A172 (cell line): ENCODE data around the gene CIP2A. TPM values are rescaled to one million over a fixed set of nuclear protein-coding genes. Genes with fewer than 3 reads are reported as not detected.

Experiments used
- DNase-seq: peaks from one replicate; pipeline ENCODE4 v3.0.0-alpha.2; 2015; ENCODE audit warnings: low spot score
- total RNA-seq: library from RNA; depleted of rRNA; stranded (reverse); fragments of >200 nt; shearing (Covaris generic); gene quantifications from 2 replicates; pipeline ENCODE4 v1.2.3, GENCODE V29; 2014

The CIP2A gene
- total RNA-seq, 1 experiment from 2014 or later = 75.9 TPM

DNA sequence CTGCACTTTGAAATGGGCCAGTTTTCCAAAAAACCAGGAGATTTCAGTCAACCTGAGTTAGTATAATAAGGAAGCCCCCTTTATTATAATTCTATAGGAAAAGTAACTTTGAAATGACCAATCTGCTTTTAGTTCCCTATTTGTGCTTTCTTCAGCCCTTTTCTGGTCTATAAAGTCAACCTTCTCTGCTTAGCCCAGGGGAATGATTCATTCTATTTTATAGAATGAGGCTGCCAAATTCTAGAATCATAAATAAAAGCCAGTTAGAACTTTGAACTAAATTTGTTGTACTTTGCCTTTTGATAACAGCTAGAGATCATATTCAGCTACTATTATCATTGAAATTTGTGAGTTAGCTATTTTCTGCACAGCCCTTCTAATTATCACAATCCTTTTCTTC lies 24.7 kb downstream of the CIP2A start:
- DNase-seq = no peak

DNA sequence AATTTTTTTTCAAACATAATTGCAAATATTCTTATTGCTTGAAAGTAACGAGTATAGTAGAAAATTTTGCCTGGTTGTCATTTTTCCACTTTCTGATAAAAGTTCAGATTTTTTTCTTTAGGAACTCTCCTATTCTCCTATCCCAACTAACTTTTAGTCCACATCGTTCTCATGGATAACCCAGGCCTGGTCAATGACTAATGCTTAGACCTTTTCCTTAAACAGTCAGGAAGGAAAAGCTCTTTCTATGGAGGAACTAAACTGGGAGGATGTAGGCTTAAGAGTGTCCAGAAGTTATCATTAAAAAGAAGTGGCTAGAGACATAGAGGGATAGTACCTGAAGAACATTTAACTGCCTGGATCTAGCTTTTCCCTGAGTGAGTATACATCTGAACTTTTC lies 26.7 kb downstream of the CIP2A start:
- no peak for DNase-seq

GRCh38 chr3:108555966-108556581 lies 33.2 kb downstream of the CIP2A start:
- no peak for DNase-seq

- DNase-seq = no peak
These were observed 34.2 kb downstream of the CIP2A start for GRCh38 chr3:108554913-108555571.

GRCh38 chr3:108554229-108554628 lies 35.0 kb downstream of the CIP2A start:
- DNase-seq = no peak

DNA sequence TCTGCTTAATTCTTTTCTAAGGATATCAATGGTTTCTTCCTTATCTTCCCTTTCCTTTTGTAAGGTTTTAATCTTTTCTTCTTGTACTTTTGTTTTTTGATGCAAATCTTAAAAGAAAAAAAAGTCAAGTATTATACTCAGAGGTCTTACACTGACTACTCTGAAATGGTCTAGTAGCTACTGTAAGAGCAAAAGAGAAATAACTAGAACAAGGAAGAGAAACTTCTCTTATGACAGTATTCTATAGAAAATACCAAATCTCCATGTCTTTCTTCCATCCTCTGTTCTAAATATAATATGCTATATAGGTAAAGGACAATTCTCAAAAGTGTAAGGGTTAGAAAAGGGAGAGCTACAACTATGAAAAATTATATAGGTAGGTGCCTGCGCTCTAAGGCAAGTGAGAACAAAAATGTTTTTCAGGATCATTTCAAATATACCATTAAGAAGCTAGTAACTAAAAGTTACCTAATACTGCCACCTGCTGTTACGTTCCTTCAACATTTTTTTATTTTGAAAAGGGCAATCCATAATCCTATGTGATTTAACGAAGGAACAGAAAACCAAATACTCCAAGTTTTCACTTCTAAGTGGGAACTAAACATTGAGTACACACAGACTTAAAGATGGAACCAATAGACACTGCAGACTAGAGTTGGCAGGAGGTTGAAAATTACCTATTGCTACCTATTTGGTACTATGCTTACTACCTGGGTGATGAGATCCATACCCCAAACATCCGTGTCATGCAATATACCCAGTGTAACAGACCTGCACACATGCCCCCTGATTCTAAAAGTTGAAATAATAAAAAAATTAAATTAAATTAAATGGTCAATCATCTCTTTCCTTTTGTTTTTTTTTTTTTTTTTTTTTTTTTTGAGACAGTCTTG lies 36.7 kb downstream of the CIP2A start:
- DNase-seq = peak; percentile 47

DNA sequence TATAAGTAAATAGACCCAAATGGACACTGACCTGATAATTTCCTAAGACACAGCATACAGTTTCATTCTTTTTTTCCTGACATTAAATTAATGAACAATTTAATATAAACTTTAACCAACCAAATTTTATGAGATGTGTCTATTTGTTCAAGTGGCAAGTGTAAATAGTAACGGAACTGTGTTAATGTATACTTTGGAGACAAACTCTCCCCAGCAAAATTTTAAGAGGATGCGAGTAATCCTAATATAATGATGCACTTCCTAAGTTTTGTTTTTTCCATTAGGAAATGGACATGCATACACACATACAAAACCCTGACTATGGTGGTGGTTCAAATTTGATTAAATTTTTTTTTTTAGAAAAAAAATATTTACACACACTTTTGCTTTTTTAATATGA lies 40.4 kb downstream of the CIP2A start:
- no peak for DNase-seq

DNA sequence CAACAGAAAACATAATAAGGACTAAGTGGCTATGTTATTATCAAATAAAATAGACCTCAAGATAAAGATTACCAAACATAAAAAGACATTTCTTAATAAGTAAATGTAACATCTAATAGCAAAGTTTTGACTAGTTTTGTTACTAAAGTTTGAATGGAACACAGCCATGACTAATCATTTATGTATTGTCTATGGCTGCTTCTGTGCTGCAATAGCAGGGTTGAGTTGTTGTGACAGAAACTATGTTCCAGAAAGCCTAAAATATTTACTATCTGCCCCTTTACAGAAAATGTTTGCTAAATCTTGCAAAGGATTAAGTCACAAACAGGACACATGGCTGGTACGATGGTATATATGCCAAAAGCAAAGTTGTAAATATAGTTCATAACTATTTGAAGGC lies 40.9 kb downstream of the CIP2A start:
- no peak for DNase-seq

GRCh38 chr3:108546692-108547091 lies 42.5 kb downstream of the CIP2A start:
- DNase-seq = no peak

DNA sequence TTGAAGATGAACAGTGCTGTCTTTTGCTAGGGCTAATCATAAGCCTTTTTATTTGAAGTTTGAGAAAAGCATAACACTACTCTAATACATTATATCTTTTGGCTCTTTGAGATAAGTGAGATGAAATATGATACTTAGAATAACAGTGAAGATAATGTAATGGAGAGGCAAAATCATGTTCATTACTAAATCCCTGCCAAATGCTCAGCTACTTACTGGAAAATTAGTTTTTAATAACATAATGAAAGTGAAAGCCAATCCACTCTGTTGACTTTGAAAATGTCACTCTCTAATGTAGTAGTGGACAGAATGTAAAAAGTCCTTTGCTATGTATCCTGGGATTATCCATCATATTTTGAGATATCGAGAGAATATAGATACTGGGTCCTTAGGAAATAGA lies 43.0 kb downstream of the CIP2A start:
- DNase-seq = no peak

DNA sequence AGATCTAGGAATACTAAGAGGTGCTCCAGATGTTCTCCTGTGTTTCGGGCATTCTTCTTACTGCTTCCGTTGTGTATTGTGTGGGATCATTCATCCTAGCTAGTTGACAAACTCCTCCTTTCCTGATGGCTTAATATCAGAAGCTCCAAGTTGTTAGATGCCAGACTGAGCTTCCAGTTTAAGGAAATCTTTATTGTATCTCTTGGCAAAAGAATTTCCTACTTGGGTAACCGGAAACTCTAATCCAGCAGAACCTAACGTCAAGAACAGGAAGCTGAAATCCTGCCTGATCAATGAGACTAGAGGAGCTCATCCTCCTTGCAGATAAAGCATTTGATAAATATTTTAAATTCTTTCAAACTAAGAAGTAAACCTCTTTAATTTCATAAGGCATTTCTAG lies 51.2 kb downstream of the CIP2A start:
- no peak for DNase-seq

GRCh38 chr3:108528459-108529252 lies 60.6 kb downstream of the CIP2A start:
- no peak for DNase-seq

DNA sequence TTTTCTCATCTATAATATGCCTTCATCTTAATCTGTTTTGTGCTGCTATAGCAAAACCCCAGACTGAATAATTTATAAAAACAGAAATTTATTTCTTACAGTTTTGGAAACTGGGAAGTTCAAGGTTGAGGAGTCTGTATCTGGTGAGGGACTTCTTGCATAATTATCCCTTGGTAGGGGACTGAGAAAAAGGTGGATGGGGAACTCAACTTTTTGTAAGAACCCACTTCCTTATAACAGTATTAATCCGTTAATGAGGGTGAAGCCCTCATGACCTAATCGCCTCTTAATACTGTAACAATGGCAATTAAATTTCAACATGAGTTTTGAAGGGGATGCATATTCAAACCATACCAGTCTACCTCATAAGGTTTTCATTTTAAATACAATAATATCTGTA lies 61.4 kb downstream of the CIP2A start:
- no peak for DNase-seq

DNA sequence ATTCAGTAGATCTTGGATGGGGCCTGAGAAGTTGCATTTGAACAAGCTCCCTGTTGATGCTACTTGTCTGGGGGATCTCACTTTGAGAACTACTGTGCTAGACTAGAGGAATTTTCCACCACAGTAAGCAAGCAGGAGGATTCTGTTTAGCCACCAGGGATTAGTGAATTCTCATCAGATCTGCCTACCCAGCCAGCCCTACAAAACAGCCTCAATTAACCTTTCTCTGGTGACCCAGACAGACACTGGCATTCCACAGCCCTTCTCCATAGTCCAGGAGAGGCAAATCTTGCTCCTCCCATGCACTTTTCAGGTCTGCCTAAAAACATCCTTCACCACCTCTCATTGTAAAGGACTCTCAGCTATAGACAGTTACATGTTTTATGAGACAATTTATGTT lies 62.1 kb downstream of the CIP2A start:
- DNase-seq = no peak

- no peak for DNase-seq
These were observed 63.3 kb downstream of the CIP2A start for GRCh38 chr3:108525971-108526370.

GRCh38 chr3:108525256-108525655 lies 64.0 kb downstream of the CIP2A start:
- no peak for DNase-seq

DNA sequence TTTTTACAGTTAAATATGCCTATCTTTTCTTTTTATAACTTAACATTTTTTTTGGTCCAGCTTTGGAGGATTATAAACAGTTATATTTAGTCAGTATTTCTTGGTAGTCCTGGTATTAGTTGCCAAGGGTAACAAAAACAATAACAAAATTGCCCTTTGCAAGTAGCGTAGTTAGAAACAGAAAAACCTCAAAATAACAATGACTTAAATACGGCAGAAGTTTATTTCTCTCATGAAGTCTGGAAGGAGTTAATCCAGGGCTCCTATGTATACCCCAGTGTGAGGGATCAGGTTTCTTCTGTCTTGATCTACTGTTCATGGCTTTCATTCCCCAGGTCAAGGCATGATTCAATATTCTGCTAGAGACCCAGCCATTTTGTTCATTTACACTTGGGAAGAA lies 64.7 kb downstream of the CIP2A start:
- DNase-seq = no peak

DNA sequence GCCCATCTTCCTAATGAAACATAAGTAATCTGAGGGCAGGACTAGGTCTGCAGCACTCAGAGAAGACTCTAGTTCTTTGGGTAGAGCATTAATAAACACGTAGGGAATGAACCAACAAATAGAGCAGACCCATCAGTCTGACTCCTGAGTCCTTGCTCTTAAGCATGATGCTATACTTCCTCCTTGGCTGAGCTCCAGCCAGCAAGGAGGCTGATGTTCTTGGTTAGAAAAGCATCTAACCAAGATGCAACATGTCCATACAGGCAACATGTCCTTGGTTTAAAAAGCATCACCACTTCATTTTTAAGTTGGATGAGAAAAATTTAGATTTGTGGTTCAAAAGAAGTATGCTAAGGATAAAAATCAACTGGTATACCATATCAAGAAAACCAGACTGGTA lies 70.3 kb downstream of the CIP2A start:
- no peak for DNase-seq

DNA sequence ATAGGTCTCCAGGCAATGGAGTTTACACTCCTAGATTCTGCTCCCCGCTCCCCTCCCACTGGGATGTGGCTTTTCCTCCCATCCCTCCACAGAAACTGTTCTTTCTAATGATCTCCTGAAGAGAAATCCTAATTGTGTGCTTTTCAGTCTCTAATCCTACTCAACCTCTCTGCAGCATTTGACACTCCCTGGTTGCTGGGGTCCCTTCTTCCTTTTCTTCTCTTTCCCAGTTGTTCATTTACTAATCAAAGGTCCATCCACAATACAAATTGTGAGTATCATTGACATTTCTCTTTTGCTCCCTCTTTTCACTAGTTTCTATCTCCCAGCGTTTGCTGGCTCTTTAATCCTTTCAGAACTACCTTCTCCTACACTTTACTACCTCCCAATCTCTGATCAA lies 72.4 kb downstream of the CIP2A start:
- no peak for DNase-seq

GRCh38 chr3:108513961-108514360 lies 75.3 kb downstream of the CIP2A start:
- DNase-seq = peak; percentile 8

DNA sequence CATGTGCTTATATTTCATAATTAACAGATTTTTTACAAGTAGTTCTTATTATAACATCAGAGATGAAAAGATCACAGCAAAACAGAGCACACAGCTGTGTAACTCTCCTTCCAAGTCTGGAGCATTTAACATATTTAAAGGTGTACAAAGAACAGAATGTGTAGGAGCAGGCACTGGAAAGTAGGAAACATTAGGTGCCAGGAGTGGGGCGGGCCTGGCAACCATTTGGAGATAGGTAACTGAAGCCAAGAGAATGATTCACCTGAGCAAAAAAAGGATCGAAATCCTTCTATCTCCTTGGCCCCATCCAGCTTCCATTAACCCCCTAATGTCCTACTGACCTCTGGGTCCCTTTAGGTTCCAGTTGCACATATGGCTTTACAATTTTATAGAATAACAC lies 76.6 kb downstream of the CIP2A start:
- no peak for DNase-seq

- no peak for DNase-seq
These were observed 77.7 kb downstream of the CIP2A start for GRCh38 chr3:108511490-108511889.
